Activated naive CD8-positive, alpha-beta T cell (primary cell): ENCODE data around the gene RIT2.
"Not testable (repeated sequence)": the region's sequence is repeated elsewhere in the genome, so short reads cannot be mapped to it uniquely, and the experiment has no call there.

Experiments used
- H3K27ac Mint-ChIP-seq: one replicate; pipeline ENCODE4 v1.8.0; 2021; ENCODE audit warnings: mixed read lengths
- H3K27me3 Mint-ChIP-seq: one replicate; pipeline ENCODE4 v1.8.0; 2021; ENCODE audit warnings: mixed read lengths
- H3K36me3 Mint-ChIP-seq: one replicate; pipeline ENCODE4 v1.8.0; 2021; ENCODE audit warnings: mixed read lengths
- H3K4me1 Mint-ChIP-seq: one replicate; pipeline ENCODE4 v1.8.0; 2021; ENCODE audit warnings: low read depth, mixed read lengths
- H3K4me3 Mint-ChIP-seq: one replicate; pipeline ENCODE4 v1.8.0; 2021; ENCODE audit warnings: mild to moderate bottlenecking, mixed read lengths
- H3K9me3 Mint-ChIP-seq: one replicate; pipeline ENCODE4 v1.8.0; 2021; ENCODE audit warnings: low read depth, mixed read lengths

Gene RIT2

DNA sequence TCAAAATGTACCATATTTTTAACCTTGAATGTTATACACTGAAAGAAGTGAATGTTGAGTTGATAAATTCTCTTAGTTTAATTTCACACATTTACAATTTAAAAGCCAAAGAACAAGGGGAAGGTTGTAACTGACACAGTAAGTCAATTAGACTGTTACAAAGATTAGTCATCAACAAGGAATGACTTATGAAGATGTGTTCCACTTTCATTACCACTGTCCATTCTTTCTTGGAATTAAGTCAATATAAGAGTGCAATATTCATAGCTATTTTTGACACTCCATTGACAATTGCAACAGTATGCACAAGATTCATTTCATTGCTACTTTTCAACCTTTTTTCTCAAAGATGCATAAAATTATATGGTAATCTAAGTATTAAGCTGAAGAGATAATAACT lies 291.3 kb downstream of the RIT2 start:
- H3K4me3 Mint-ChIP-seq: no peak overlapping the region
- H3K27ac Mint-ChIP-seq: no peak overlapping the region

DNA sequence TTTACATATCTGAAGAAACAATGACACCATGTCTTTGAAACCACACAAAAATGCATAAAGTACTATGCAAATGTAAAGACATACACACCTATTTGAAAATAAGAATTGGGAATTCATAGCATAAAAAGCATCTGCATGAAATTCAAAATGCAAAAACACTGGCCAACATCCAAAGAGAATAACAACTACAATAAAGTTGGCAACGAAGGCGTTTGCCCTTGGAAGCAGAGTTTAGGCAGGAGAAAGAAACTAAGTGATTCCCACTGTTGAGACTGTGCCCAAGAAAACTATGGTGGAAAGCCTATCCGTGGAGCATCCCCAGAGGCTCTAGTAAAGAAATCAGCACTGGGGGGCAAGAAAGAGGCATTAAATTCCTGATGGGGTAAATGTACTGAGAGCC lies 292.8 kb downstream of the RIT2 start:
- no peaks in the 10 kb centered on the region for H3K9me3 Mint-ChIP-seq
- no peaks in the 10 kb centered on the region for H3K36me3 Mint-ChIP-seq
- no peak overlapping the region for H3K27ac Mint-ChIP-seq
- H3K4me1 Mint-ChIP-seq: no peaks in the 10 kb centered on the region
- no peak overlapping the region for H3K4me3 Mint-ChIP-seq
- H3K27me3 Mint-ChIP-seq: no peaks in the 10 kb centered on the region

More for the DNA sequence above, 291.3 kb downstream of the RIT2 start:
- H3K9me3 Mint-ChIP-seq: no peaks in the 10 kb centered on the region
- H3K4me1 Mint-ChIP-seq: no peaks in the 10 kb centered on the region
- no peaks in the 10 kb centered on the region for H3K36me3 Mint-ChIP-seq
- no peaks in the 10 kb centered on the region for H3K27me3 Mint-ChIP-seq

DNA sequence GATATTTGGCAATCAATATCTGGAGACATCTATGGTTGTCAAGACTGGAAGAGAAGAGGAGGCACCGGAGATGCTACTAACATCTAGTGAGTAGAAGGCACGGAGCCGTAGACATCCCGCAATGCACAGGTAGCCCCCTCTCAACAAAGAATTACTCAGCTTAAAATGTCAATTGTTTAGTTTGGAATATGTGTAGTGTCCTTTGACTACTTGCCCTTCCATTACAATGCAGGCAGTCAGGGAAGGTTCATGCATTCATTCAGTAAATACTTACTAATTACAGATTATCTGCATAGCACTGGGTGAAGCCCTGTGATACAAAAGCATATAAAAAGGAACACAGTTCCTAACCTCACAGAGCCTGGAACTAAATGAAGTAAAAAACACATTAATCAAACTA lies 294.0 kb downstream of the RIT2 start:
- Mint-ChIP-seq H3K27me3 (no peaks in the 10 kb centered on the region), H3K9me3 (no peaks in the 10 kb centered on the region), H3K36me3 (no peaks in the 10 kb centered on the region), H3K27ac (no peak overlapping the region), H3K4me3 (no peak overlapping the region), H3K4me1 (no peaks in the 10 kb centered on the region)

DNA sequence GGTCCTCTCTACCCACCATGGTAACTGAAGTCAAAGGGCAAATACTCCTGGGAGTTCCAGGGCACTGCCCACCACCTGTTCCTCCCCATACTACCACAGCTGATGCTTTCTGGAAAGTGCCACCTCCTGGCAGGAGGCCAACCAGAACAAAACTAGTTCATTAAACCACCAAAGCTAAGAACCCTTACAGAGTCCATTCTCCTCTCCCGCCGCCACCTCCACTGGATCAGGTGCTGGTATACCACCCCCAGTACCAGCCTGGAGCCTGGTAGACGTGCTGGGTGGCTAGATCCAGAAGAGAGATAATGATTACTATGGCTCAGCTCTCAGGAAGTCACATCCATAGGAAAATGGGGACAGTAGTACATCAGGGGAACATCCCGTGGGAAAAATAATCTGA lies 300.9 kb downstream of the RIT2 start:
- Mint-ChIP-seq H3K4me1 (no peaks in the 10 kb centered on the region), H3K27ac (no peak overlapping the region), H3K36me3 (no peaks in the 10 kb centered on the region), H3K4me3 (no peak overlapping the region), H3K9me3 (no peaks in the 10 kb centered on the region), H3K27me3 (no peaks in the 10 kb centered on the region)

DNA sequence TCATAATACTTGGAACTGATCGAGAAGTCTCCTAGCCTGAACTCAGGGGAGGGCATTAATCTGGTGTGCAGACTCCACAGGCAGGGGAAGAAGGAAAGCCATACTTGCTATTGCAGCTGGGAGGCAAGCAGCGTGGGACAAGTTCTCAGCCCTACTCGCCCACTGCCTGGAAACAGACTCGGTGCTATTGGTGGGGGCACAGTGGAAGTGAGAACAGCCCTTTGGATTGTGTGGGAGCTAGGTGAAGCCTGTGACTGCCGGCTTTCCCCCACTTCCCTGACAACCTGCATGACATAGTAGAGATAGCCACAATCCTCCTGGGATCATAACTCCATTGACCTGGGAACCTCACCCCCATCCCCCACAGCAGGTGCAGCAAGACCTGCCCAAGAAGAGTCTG lies 301.3 kb downstream of the RIT2 start:
- Mint-ChIP-seq H3K27me3 (no peaks in the 10 kb centered on the region), H3K9me3 (no peaks in the 10 kb centered on the region), H3K27ac (no peak overlapping the region), H3K4me1 (no peaks in the 10 kb centered on the region), H3K36me3 (no peaks in the 10 kb centered on the region), H3K4me3 (no peak overlapping the region)

DNA sequence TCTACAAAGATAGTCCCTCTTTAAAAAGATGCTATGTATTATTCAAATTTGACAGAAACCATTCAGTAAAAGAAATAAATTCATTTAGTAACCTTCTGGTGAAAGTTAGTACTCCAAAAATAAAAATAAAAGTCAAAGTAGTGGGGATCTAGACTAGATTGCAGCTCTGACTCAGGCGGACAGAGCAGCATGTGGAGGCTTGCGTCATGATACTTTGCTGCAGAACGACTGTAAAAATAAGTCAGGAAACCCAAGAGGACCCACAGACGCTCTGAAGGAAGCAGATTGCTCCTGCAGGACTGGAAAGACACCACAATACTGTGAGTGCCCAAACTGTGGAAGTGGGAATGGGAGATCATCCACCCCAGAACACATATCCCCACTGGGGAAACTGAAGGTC lies 301.9 kb downstream of the RIT2 start:
- Mint-ChIP-seq H3K4me3 (no peak overlapping the region), H3K9me3 (no peaks in the 10 kb centered on the region), H3K27me3 (no peaks in the 10 kb centered on the region), H3K36me3 (no peaks in the 10 kb centered on the region), H3K4me1 (no peaks in the 10 kb centered on the region), H3K27ac (no peak overlapping the region)

DNA sequence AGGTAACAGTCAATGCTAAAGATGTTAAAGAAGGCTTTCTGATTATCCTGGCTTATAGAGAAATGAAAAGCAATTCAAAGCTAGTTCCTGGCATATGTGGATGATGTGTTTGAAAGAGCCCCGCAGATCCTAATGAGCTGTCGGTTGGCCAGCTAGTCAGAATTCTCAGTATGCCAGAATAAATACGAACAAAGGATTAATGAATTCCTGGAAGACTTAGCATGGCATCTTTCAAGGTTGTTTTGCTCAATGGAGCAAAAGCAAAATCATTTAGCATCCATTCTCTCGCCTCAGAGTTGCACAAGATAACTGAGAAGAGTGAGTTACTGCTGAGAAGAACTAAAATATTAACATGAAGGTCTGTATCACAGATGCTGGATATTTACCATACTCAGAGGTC lies 307.6 kb downstream of the RIT2 start:
- no peaks in the 10 kb centered on the region for H3K4me1 Mint-ChIP-seq
- no peak overlapping the region for H3K27ac Mint-ChIP-seq
- no peaks in the 10 kb centered on the region for H3K27me3 Mint-ChIP-seq
- H3K4me3 Mint-ChIP-seq: no peak overlapping the region
- peaks cover 3% of the 10 kb centered on the region for H3K9me3 Mint-ChIP-seq
- H3K36me3 Mint-ChIP-seq: no peaks in the 10 kb centered on the region

DNA sequence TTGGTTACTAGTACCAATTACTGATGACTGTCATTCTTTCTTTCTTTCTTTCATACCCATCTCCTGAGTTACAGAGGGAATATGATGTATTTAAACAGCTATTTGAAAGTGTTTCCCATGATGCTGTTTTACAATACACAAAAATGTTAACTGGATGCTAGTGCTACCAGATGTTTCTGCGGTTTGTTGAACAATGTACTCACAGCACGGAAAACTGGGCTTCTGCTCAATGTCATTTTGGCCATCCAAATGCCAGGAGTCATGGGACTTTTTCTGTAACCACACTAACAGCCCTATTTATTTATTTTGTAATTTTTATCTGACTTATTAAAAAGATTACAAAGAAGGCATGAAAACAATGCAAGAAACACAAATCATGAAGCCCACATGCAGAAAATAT lies 313.8 kb downstream of the RIT2 start:
- peaks cover 6% of the 10 kb centered on the region for H3K9me3 Mint-ChIP-seq
- no peak overlapping the region for H3K27ac Mint-ChIP-seq
- H3K4me1 Mint-ChIP-seq: no peaks in the 10 kb centered on the region
- H3K27me3 Mint-ChIP-seq: no peaks in the 10 kb centered on the region
- H3K4me3 Mint-ChIP-seq: no peak overlapping the region
- H3K36me3 Mint-ChIP-seq: no peaks in the 10 kb centered on the region

DNA sequence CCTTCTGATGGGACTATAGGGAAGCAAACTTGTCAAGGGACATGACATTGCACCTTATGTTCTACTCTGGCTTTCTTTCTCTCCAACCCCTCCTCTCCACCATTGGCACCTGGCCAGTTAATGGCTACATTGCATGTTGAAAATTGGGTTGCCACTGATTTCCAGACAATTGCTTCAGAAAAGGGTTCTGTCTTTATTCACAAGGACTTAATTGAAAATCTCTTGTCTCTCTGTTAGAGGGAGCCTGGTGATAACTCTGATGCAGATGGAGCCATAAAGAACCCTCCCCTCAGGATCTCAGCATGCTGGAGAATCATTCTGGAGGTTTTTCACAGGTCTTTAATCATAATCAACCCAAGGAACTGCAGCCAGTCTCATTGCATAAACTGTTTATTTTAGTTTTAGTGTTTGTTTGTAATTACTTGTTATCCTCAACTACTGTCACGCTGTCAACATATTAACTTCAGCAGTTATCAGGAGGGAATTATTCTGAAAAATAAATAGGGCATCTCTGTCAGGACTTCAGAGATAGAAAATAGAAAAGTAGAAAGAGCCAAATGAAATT lies 316.8 kb downstream of the RIT2 start:
- Mint-ChIP-seq H3K4me3 (no peak overlapping the region), H3K27me3 (no peaks in the 10 kb centered on the region), H3K36me3 (no peaks in the 10 kb centered on the region), H3K27ac (no peak overlapping the region), H3K9me3 (peaks cover 6% of the 10 kb centered on the region), H3K4me1 (no peaks in the 10 kb centered on the region)

DNA sequence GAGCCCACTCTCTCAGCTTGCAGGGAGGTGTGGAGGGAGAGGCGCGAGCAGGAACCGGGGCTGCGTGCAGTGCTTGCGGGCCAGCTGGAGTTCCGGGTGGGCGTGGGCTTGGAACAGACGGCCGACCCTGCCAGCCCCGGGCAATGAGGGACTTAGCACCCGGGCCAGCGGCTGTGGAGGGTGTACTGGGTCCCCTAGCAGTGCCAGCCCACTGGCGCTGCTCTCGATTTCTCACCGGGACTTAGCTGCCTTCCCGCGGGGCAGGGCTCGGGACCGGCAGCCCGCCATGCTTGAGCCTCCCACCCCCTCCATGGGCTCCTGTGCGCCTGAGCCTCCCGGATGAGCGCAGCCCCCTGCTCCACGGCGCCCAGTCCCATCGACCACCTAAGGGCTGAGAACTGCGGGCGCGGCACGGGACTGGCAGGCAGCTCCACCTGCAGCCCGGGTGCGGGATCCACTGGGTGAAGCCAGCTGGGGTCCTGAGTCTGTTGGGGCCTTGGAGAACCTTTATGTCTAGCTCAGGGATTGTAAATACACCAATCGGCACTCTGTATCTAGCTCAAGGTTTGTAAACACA lies 320.2 kb downstream of the RIT2 start:
- H3K4me1 Mint-ChIP-seq, H3K36me3 Mint-ChIP-seq: not testable (repeated sequence)

DNA sequence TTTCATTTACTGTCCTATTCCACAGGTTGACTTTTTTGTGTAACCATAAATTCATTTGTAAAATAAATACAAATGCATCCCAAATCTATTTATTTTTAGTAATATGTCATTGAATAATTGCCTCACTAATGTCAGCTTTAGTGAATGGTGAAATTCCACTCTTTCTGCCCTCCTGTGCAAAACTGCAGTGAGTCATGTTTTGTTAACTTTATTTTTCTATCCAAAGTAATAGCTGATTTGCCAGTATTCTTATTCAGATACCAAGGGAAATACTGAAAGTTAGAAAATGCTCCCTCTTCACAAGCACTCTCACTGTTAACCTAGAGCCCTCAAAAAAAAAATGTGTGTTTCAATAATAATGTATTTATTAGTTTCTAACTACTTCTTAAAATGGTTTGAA lies 322.8 kb downstream of the RIT2 start:
- H3K27me3 Mint-ChIP-seq: no peaks in the 10 kb centered on the region
- no peaks in the 10 kb centered on the region for H3K36me3 Mint-ChIP-seq
- no peaks in the 10 kb centered on the region for H3K9me3 Mint-ChIP-seq
- H3K27ac Mint-ChIP-seq: no peak overlapping the region
- no peak overlapping the region for H3K4me3 Mint-ChIP-seq
- H3K4me1 Mint-ChIP-seq: no peaks in the 10 kb centered on the region

More for the DNA sequence above, 320.2 kb downstream of the RIT2 start:
- H3K27ac Mint-ChIP-seq, H3K9me3 Mint-ChIP-seq, H3K27me3 Mint-ChIP-seq, H3K4me3 Mint-ChIP-seq: not testable (repeated sequence)

DNA sequence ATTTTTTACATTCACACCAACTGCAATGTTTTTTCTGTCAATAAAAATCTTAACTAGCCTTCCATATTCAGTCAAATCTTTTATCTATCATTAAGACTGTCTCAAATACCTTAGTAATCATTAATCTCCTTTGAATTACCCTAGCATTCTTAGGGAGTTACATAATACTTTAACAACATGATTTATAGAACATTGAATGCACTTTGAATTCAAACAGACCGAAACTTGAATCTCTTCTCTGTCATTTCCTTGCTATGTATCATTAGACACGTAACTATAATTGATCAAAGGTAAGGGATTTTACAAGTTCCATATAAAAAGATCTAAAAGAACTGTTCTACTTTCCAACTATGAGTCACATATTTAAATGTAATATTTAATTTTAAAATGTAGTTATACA lies 330.9 kb downstream of the RIT2 start:
- Mint-ChIP-seq H3K27me3 (no peaks in the 10 kb centered on the region), H3K27ac (no peak overlapping the region)

DNA sequence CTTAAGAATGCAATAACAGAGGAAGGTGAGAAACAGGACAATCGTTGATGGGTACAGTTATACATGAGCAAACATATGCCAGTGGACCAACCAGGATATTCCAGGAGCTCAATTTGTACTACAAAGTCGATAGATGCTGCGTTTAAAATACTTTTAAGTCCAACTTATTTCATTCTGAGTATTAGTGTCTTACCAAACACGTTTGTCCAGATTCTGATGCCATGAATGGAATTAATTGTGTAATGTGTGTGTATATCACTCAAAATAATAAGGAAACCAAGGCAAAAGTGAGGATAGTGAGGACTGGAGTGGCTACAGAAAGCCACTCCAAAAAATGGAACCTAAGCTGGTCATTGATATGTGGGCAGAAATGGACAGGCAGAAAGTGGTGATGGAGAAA lies 332.6 kb downstream of the RIT2 start:
- H3K27ac Mint-ChIP-seq: no peak overlapping the region
- no peaks in the 10 kb centered on the region for H3K4me1 Mint-ChIP-seq
- H3K4me3 Mint-ChIP-seq: no peak overlapping the region
- H3K27me3 Mint-ChIP-seq: no peaks in the 10 kb centered on the region
- no peaks in the 10 kb centered on the region for H3K36me3 Mint-ChIP-seq
- no peaks in the 10 kb centered on the region for H3K9me3 Mint-ChIP-seq

More for the DNA sequence above, 330.9 kb downstream of the RIT2 start:
- Mint-ChIP-seq H3K4me1 (no peaks in the 10 kb centered on the region), H3K4me3 (no peak overlapping the region), H3K9me3 (no peaks in the 10 kb centered on the region), H3K36me3 (no peaks in the 10 kb centered on the region)

DNA sequence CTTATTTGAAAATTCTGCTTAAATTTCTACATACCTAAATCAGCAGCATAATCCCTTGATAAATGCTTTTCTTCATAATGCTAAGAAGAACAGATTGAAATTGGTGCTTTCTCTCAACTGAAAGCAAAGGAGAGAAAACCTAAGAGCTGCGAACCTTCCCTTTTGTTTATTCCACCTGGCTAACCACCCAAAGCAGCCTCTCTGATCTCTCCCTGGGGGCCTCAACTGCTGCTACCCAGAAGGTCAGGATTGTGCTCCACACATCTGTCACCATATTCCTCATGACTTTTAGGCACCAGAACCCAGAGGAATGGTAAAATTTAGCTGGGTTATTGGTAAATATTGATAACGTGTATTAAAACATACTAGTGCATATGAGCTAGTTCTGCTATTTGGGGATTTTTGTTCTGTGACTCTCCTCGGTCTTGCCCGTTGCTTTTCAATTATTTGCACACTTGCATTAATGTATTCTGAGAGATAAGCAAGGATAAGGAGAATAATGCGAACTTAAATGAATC lies 334.1 kb downstream of the RIT2 start:
- peaks cover 3% of the 10 kb centered on the region for H3K9me3 Mint-ChIP-seq
- H3K4me1 Mint-ChIP-seq: no peaks in the 10 kb centered on the region
- H3K4me3 Mint-ChIP-seq: no peak overlapping the region
- H3K27ac Mint-ChIP-seq: no peak overlapping the region
- H3K27me3 Mint-ChIP-seq: no peaks in the 10 kb centered on the region
- H3K36me3 Mint-ChIP-seq: no peaks in the 10 kb centered on the region

DNA sequence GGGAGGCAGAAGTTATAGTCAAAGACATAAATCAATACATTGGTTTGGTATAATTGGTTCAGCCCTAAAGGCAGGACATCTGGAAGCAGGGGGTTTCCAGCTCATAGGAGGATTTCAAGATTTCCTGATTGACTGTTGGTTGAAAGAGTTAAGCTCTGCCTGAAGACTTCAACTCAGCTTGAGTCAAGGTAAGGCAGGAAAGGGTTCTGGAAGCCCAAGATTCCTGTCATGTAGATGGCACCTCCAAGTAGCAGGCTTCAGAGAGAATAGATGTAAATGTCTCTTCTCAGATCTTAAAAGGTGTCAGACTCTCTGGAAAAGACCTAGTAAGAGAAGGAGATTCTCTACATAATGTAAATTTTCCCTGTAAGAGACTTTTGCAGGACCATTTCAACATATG lies 335.3 kb downstream of the RIT2 start:
- H3K4me1 Mint-ChIP-seq: no peaks in the 10 kb centered on the region
- H3K36me3 Mint-ChIP-seq: no peaks in the 10 kb centered on the region
- no peaks in the 10 kb centered on the region for H3K27me3 Mint-ChIP-seq
- no peak overlapping the region for H3K27ac Mint-ChIP-seq
- H3K9me3 Mint-ChIP-seq: peaks cover 7% of the 10 kb centered on the region
- no peak overlapping the region for H3K4me3 Mint-ChIP-seq

DNA sequence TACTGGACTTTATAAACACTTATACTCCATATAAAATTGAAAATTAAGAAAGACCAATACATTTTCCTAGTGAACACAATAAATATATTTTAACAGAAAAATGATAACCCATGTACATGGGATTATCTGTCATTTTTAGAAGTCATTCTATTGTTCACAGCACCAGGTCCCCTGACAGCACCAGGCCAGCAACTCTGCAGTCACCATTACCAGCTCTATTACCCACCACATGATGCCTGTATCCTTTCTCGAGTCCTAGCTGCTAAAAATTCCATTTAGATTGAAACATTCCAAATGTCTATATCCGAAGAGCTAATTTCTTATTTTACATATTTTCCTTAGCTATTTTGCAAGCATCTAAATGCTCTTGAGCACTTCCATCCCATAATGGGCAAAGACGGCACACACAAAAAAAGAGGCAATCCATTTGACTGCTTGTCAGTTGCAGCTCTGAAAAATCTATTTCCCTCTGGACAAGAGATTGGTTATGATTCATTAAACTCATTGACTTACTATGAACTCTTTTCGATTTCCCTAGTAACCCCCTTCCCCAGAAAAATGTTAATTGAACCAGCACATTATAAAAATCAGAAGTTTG lies 336.9 kb downstream of the RIT2 start:
- no peaks in the 10 kb centered on the region for H3K27me3 Mint-ChIP-seq

More for the DNA sequence above, 336.9 kb downstream of the RIT2 start:
- Mint-ChIP-seq H3K27ac (no peak overlapping the region), H3K36me3 (no peaks in the 10 kb centered on the region), H3K9me3 (peaks cover 7% of the 10 kb centered on the region), H3K4me1 (no peaks in the 10 kb centered on the region), H3K4me3 (no peak overlapping the region)
